Measurements from ENCODE around the gene SLC26A9.
"Not testable (repeated sequence)": the region's sequence is repeated elsewhere in the genome, so short reads cannot be mapped to it uniquely, and the experiment has no call there.

SLC26A9 gene

DNA sequence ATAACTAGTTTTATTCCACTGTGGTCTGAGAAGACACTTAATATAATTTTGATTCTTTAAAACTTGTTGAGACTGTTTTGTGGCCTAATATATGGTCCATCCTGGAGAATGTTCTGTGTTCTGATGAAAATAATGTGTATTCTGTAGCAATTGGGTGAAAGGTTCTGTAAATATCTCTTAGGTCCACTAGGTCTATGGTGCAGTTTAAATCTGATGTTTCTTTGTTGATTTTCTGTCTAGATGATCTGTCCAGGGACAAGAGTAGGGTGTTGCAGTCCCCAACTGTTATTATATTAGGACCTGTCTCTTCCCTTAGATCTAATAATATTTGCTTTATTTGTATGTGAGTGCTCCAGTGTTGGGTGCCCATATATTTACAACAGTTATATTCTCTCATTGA lies 59.5 kb downstream of the SLC26A9 start:
- no peak for DNase-seq

DNA sequence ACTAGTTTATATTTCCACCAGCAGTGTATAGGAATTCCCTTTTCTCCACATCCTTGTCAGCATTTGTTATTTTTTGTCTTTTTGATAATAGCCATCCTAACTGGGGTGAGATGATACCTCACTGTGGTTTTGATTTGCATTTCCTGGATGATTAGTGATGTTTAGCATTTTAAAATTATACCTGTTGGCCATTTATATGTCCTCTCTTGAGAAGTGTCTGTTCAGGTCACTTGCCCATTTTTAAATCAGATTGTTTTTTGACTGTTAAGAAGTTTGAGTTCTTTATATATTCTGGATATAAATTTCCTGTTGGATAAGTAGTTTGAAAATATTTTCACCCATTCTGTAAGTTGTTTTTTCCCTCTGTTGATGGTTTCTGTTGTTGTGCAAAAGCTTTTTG lies 62.3 kb downstream of the SLC26A9 start:
- no peak for DNase-seq

DNA sequence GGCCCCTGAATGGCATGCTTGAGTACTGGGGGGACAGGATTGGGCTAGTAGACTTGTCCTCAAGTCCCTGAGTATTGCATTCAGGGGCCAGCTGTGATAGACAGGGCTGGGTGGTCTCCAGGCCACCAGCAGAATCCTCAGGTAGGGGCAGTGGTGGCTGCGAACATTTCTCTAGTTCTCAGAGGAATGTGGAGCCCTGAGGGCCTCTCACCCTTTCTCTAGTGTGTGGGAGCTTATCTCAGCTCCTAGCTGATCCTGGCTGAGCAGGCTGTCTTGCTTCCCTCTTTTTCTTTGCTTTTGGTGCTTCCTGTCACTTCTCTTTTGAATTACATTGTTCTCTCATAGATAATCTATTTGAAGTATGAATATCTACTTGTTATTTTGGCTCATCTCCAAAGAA lies 63.3 kb downstream of the SLC26A9 start:
- no peak for DNase-seq

DNA sequence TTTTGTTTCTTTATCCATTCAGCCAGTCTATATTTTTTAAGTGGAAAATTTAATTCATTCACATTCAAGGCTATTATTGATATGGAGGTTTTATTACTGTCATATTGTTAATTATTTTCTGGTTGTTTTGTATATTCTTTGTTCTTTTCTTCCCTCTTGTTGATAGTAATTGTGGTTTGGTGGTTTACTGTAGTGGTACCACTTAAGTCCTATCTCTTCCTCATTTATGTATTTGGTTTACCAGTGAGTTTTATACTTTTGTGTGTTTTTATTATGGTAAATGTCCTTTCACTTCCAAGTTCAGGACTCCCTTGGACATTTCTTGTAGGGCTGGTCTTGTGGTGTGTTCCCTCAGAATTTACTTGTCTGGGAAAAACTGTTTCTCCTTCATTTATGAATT lies 65.2 kb downstream of the SLC26A9 start:
- no peak for DNase-seq

DNA sequence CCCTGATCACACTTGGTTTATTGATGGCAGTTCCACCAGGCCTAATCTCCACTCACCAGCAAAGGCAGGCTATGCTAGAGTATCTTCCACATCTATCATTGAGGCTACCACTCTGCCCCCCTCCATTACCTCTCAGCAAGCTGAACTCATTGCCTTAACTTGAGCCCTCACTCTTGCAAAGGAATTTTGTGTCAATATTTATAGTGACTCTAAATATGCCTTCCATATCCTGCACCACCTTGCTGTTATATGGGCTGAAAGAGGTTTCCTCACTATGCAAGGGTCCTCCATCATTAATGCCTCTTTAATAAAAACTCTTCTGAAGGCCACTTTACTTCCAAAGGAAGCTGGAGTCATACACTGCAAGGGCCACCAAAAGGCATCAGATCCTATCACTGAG lies 70.1 kb downstream of the SLC26A9 start:
- not testable (repeated sequence) for DNase-seq

DNA sequence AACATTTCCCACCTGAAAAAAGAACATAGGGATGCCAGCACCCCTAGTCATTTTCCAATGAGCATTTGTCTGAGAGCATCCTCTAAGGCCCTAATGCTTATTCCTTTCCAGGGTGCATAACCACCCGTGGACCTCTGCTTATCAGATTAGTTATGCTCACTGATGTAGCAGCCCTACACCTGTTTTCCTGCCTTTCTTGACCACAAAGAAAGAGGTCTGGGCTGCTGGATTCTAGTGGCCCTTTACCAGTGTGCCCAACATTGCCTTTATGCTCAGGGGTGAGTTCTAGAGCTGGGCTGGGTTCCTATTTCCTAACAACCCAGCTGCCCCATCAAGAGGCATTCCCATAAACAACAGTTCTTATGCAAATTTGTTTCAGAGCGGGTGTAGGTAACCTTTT lies 73.0 kb downstream of the SLC26A9 start:
- no peak for DNase-seq

All from effector CD4-positive, alpha-beta T cell (primary cell).